AG09319 (cell line): ENCODE results near the gene FMN1.

Experiments used
- DNase-seq: peaks from one replicate; pipeline ENCODE4 v3.0.0-alpha.2; 2010; ENCODE audit warnings: low read depth; ENCODE audit errors: extremely low read depth
- CTCF ChIP-seq: IDR thresholded peaks from 2 replicates; pipeline ENCODE4 v1.5.1; 2011; ENCODE audit warnings: low read depth, mild to moderate bottlenecking, inconsistent platforms, low read length, moderate library complexity

The FMN1 gene

GRCh38 chr15:33198541-33198940 lies 4.0 kb upstream of the FMN1 start:
- no peak for TF ChIP-seq CTCF
- DNase-seq, result no peak

GRCh38 chr15:33197636-33198035 lies 3.1 kb upstream of the FMN1 start:
- DNase-seq, result no peak

DNA sequence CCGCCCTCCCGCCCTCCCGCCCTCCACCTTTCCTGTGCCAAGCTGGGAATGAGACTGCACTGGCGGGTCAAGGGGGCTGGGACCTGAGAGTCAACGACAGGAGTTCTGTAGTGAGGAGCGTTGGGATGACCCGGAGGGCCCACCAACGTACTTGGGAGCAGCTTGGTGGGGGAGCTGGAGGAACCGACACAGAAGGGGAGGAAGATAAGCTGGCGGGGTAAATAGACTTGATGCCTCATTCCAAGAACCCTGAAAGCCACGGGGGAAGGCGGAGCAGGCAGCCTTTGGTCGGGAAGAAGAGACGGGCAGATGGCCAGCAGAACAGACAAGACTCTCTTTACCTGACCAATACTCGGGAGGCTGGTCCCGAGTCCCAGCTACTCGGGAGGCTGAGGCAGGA lies 277 bp downstream of the FMN1 start:
- no peak for DNase-seq
- no peak for TF ChIP-seq CTCF

More at GRCh38 chr15:33197636-33198035, 3.1 kb upstream of the FMN1 start:
- no peak for TF ChIP-seq CTCF

DNA sequence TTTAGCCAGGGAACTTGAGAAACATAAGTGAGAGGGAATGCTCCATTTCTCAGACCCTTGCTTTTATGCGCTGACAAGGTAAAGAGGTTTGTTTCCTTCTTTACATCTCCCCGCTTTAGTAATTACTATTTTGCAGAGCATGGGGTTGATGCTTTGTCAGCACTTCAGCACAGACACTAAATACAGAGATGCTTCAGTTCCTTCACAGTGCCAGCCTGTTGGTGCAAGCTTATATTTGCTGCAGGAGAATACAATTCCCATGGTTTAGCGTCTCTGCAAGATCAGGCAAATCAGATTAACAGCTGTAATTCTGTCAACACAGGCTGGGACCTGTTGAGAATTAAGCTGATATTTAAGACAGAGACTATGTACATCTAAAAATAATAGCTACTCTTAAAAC lies 2.9 kb downstream of the FMN1 start:
- no peak for TF ChIP-seq CTCF
- no peak for DNase-seq

DNA sequence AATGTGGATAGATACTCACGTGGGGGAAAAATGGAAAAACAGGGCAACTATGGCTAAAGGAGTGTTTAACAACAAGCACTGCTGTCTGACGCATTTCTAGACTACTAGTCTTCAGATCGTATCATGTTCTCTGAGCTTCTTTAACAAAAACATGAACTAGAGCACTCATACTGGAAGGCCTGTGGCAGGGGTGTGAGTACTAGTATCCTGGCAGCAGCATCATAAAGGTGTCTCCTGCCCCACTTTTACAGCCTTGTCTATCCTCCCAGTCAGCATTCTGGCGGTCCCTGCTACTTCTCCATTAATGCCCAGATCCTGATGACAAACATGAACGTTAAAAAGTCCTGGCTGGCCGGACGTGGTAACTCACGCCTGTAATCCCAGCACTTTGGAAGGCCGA lies 4.0 kb downstream of the FMN1 start:
- TF ChIP-seq CTCF, result no peak
- DNase-seq, result no peak

GRCh38 chr15:33188641-33189257 lies 5.8 kb downstream of the FMN1 start:
- no peak for DNase-seq
- TF ChIP-seq CTCF, result no peak

DNA sequence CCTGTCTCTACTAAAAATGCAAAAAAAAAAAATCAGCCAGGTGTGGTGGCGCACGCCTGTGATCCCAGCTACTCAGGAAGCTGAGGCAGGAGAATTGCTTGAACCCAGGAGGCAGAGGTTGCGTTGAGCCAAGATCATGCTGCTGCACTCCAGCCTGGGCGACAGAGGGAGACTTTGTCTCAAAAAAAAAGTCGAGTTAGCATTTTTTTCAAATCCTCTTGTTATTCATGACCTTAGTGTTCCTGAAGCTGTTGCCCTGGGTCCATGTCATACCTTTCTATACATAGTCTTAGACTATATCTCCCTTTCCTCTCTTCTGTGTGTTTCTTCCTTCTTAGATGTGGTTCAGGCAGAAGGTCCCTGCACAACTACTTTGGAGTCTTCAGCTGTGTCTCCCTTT lies 6.4 kb downstream of the FMN1 start:
- no peak for TF ChIP-seq CTCF

More for the DNA sequence above, 6.4 kb downstream of the FMN1 start:
- no peak for DNase-seq
